K562 (cell line): ENCODE results near the gene SEMA3C.

Experiments used
- CSDE1 ChIP-seq, 2 experiments: fragments of 450-650 bp; IDR thresholded peaks; 2 replicates each; pipeline ENCODE4 v1.6.1; 2016; ENCODE audit warnings: mild to moderate bottlenecking in 1 of 2
- ZBTB8A ChIP-seq: fragments of 450-650 bp; IDR thresholded peaks from 2 replicates; pipeline ENCODE4 v1.6.1; 2018; ENCODE audit warnings: mild to moderate bottlenecking, moderate library complexity; ENCODE audit not compliant: partially characterized antibody
- TF ChIP-seq, protein P1 (sequence below), 2 experiments: fragments of 450-650 bp; formaldehyde crosslinking in 1 of 2; IDR thresholded peaks; 2 replicates each; pipeline versions ENCODE4 v1.4.0 to v1.6.1; 2014 to 2020; ENCODE audit warnings: mild to moderate bottlenecking in 2 of 2, borderline replicate concordance in 1 of 2, low read depth in 1 of 2
- TF ChIP-seq, protein P2 (sequence below): sonication (generic); formaldehyde crosslinking; IDR thresholded peaks from 2 replicates; pipeline ENCODE4 v1.8.0; 2022; ENCODE audit warnings: missing genetic modification reagents, mild to moderate bottlenecking, borderline replicate concordance

DNA sequence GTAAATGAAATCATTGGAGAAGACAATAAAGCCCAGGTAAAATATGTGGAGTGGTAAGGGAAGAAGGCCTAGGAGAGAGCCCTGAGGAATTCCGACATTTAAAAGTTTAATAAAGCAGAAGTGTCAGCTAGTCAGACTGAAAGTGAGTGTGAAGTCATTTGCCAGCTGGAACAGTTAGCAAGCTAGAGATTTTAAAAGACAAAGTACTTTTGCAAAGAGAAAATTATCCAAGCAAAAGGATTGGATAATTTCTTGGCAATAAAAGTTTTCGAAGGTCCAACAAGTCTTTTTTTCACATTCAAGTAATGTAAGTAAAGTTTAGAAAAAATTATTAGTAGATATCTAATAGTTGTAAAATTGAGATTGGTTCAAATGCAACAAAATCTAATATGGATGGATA, 27.1 kb upstream of the SEMA3C start:
- no peak for TF ChIP-seq CSDE1 (IDR thresholded peaks at IDR 0.05)
- TF ChIP-seq, protein P1, sequence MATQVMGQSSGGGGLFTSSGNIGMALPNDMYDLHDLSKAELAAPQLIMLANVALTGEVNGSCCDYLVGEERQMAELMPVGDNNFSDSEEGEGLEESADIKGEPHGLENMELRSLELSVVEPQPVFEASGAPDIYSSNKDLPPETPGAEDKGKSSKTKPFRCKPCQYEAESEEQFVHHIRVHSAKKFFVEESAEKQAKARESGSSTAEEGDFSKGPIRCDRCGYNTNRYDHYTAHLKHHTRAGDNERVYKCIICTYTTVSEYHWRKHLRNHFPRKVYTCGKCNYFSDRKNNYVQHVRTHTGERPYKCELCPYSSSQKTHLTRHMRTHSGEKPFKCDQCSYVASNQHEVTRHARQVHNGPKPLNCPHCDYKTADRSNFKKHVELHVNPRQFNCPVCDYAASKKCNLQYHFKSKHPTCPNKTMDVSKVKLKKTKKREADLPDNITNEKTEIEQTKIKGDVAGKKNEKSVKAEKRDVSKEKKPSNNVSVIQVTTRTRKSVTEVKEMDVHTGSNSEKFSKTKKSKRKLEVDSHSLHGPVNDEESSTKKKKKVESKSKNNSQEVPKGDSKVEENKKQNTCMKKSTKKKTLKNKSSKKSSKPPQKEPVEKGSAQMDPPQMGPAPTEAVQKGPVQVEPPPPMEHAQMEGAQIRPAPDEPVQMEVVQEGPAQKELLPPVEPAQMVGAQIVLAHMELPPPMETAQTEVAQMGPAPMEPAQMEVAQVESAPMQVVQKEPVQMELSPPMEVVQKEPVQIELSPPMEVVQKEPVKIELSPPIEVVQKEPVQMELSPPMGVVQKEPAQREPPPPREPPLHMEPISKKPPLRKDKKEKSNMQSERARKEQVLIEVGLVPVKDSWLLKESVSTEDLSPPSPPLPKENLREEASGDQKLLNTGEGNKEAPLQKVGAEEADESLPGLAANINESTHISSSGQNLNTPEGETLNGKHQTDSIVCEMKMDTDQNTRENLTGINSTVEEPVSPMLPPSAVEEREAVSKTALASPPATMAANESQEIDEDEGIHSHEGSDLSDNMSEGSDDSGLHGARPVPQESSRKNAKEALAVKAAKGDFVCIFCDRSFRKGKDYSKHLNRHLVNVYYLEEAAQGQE (IDR thresholded peaks at IDR 0.05; ENCODE audit: borderline replicate concordance) = no peak
- TF ChIP-seq, protein P1 (CRISPR knock-in tag; IDR thresholded peaks at IDR 0.05; ENCODE audit: low read depth) = no peak
- TF ChIP-seq ZBTB8A = no peak
- TF ChIP-seq, protein P2, sequence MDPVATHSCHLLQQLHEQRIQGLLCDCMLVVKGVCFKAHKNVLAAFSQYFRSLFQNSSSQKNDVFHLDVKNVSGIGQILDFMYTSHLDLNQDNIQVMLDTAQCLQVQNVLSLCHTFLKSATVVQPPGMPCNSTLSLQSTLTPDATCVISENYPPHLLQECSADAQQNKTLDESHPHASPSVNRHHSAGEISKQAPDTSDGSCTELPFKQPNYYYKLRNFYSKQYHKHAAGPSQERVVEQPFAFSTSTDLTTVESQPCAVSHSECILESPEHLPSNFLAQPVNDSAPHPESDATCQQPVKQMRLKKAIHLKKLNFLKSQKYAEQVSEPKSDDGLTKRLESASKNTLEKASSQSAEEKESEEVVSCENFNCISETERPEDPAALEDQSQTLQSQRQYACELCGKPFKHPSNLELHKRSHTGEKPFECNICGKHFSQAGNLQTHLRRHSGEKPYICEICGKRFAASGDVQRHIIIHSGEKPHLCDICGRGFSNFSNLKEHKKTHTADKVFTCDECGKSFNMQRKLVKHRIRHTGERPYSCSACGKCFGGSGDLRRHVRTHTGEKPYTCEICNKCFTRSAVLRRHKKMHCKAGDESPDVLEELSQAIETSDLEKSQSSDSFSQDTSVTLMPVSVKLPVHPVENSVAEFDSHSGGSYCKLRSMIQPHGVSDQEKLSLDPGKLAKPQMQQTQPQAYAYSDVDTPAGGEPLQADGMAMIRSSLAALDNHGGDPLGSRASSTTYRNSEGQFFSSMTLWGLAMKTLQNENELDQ (CRISPR knock-in tag) = no peak
